GM12878 (cell line): ENCODE measurements around the gene NSMCE4A. TPM values are rescaled to one million over a fixed set of nuclear protein-coding genes. Genes with fewer than 3 reads are reported as not detected.

ENCODE experiments used
- ATAC-seq: fragments of 200-7000 bp; cut with Tn5 transposase; 3 replicates; pipeline ENCODE4 v1.9.1; 2020; ENCODE audit warnings: mild to moderate bottlenecking, moderate library complexity
- BruUV-seq: library from RNA; stranded (reverse); fragments of 400-500 nt; replicated peaks from 2 replicates; lab custom pipeline; 2021; lab: Mats Ljungman, UMichigan
- CTCF ChIA-PET: fragments of 300-600 bp; sonication (Branson Sonifier 250); formaldehyde crosslinking; extraction: SDS; loops from one replicate; lab custom pipeline; 2021; ENCODE audit warnings: inconsistent platforms; lab: Yijun Ruan, JAX
- POLR2A ChIA-PET: fragments of 350-600 bp; formaldehyde crosslinking; extraction: SDS; loops from one replicate; lab custom pipeline; 2021; ENCODE audit warnings: inconsistent platforms; lab: Charles Lee
- RAD21 ChIA-PET: fragments of 300-600 bp; sonication (Branson Sonifier 250); formaldehyde crosslinking; loops from one replicate; lab custom pipeline; 2023; ENCODE audit warnings: antibody characterized with exemption; ENCODE audit not compliant: unreplicated experiment; lab: Charles Lee
- SMC1A ChIA-PET: fragments of 300-600 bp; sonication (Branson Sonifier 250); formaldehyde crosslinking; loops from one replicate; lab custom pipeline; 2023; ENCODE audit not compliant: unreplicated experiment, uncharacterized antibody; lab: Charles Lee
- DNase-seq: peaks from one replicate; pipeline ENCODE4 v3.0.0-alpha.2; 2011; ENCODE audit warnings: low read depth, low spot score
- FAIRE-seq: peaks from 3 replicates; lab custom pipeline; 2011; peaks lifted over from hg19 to GRCh38; lab: Jason Lieb, UNC
- H2AFZ ChIP-seq: 2 replicates; pipeline ENCODE4 v1.6.0; 2011; ENCODE audit warnings: low read depth, low read length, control low read depth; ENCODE audit not compliant: control insufficient read depth
- H3K27ac ChIP-seq: 2 replicates; pipeline ENCODE4 v1.5.1; 2011; ENCODE audit warnings: control low read depth; ENCODE audit not compliant: control insufficient read depth, insufficient read depth
- H3K27me3 ChIP-seq, 2 experiments: replicated peaks in 1 of 2; 2 replicates each; pipeline versions ENCODE4 v1.6.0 to v1.6.1; 2011; ENCODE audit warnings: low read length in 1 of 2; ENCODE audit not compliant: control insufficient read depth in 2 of 2, insufficient read depth in 2 of 2
- H3K36me3 ChIP-seq, 2 experiments: 2 replicates each; pipeline ENCODE4 v1.5.1; 2011; ENCODE audit warnings: low read length in 1 of 2; ENCODE audit not compliant: control insufficient read depth in 2 of 2, insufficient read depth in 2 of 2
- H3K4me1 ChIP-seq: 2 replicates; pipeline ENCODE4 v1.6.1; 2011; ENCODE audit warnings: mild to moderate bottlenecking, low read length, moderate library complexity, mixed read lengths; ENCODE audit not compliant: control insufficient read depth, insufficient read depth
- H3K4me2 ChIP-seq: 2 replicates; pipeline ENCODE4 v1.6.0; 2011; ENCODE audit warnings: control low read depth; ENCODE audit not compliant: control insufficient read depth, insufficient read depth
- H3K4me3 ChIP-seq: fragments of 200-600 bp; sonication (generic); 2 replicates; pipeline ENCODE4 v1.5.1; 2016
- H3K79me2 ChIP-seq: 2 replicates; pipeline ENCODE4 v1.6.0; 2011; ENCODE audit warnings: low read length; ENCODE audit not compliant: control insufficient read depth, insufficient read depth
- H3K9ac ChIP-seq: 2 replicates; pipeline ENCODE4 v1.8.0; 2011; ENCODE audit warnings: low read length, control low read depth, mixed read lengths; ENCODE audit not compliant: control insufficient read depth, insufficient read depth
- H3K9me3 ChIP-seq: replicated peaks from 3 replicates; pipeline ENCODE4 v1.5.1; 2011; ENCODE audit warnings: mild to moderate bottlenecking, low read length; ENCODE audit not compliant: control insufficient read depth, insufficient read depth
- H4K20me1 ChIP-seq: 2 replicates; pipeline ENCODE4 v1.6.0; 2011; ENCODE audit not compliant: control insufficient read depth, insufficient read depth
- BHLHE40 ChIP-seq, 2 experiments: fragments of 450-650 bp in 1 of 2; IDR thresholded peaks; 2 replicates each; pipeline ENCODE4 v1.6.1; 2011 to 2017; ENCODE audit warnings: low read depth in 2 of 2, borderline replicate concordance in 1 of 2, improper control_type of control experiment in 1 of 2, low read length in 1 of 2, mild to moderate bottlenecking in 1 of 2
- CREM ChIP-seq: IDR thresholded peaks from 2 replicates; pipeline ENCODE4 v1.6.1; 2014; ENCODE audit warnings: antibody characterized with exemption, low read depth
- FOXK2 ChIP-seq: fragments of 450-650 bp; IDR thresholded peaks from 2 replicates; pipeline ENCODE4 v1.6.1; 2017; ENCODE audit warnings: mild to moderate bottlenecking, moderate library complexity
- GABPA ChIP-seq: IDR thresholded peaks from 2 replicates; pipeline ENCODE4 v1.6.1; 2014; ENCODE audit warnings: antibody characterized with exemption, low read depth, mild to moderate bottlenecking, inconsistent platforms
- MEF2A ChIP-seq: IDR thresholded peaks from 2 replicates; pipeline ENCODE4 v1.6.1; 2011; ENCODE audit warnings: low read depth, mild to moderate bottlenecking, low read length, moderate library complexity; ENCODE audit not compliant: insufficient read depth
- NFXL1 ChIP-seq: fragments of 450-650 bp; IDR thresholded peaks from 2 replicates; pipeline ENCODE4 v1.6.1; 2017; ENCODE audit warnings: antibody characterized with exemption, mild to moderate bottlenecking, borderline replicate concordance
- NFYB ChIP-seq: IDR thresholded peaks from 2 replicates; pipeline ENCODE4 v1.6.1; 2011; ENCODE audit warnings: low read depth, mild to moderate bottlenecking, low read length, improper control_type of control experiment, moderate library complexity; ENCODE audit not compliant: insufficient read depth
- POLR2AphosphoS5 ChIP-seq: IDR thresholded peaks from 2 replicates; pipeline ENCODE4 v1.6.1; 2011; ENCODE audit warnings: mild to moderate bottlenecking, low read length, inconsistent platforms
- RCOR1 ChIP-seq: conservative IDR thresholded peaks from 2 replicates; pipeline ENCODE4 v1.6.1; 2012; ENCODE audit warnings: low read depth, low read length, improper control_type of control experiment
- SREBF2 ChIP-seq: IDR thresholded peaks from 2 replicates; pipeline ENCODE4 v1.6.1; 2012; ENCODE audit warnings: mild to moderate bottlenecking, low read length
- TCF3 ChIP-seq: IDR thresholded peaks from 2 replicates; pipeline ENCODE4 v1.6.1; 2012; ENCODE audit warnings: low read depth, mild to moderate bottlenecking, low read length, borderline replicate concordance; ENCODE audit not compliant: insufficient read depth
- WGBS: methylation state at CpG from one replicate; pipeline ENCODE4 v1.1.6; 2016; ENCODE audit warnings: low lambda C conversion rate; ENCODE audit not compliant: insufficient replicate concordance, insufficient coverage; ENCODE audit errors: missing lambda C conversion rate; 5-methylcytosine and 5-hydroxymethylcytosine counted together
- in situ Hi-C: fragments of 300-500 bp; cut with MboI; formaldehyde crosslinking; loops from 9 replicates; pipeline ENCODE4 v1.14.3; 2018; ENCODE audit warnings: mixed read lengths
- intact Hi-C: fragments of 100-400 bp; cut with micrococcal nuclease; formaldehyde crosslinking; loops from one replicate; pipeline ENCODE4 v1.14.2; 2022; ENCODE audit not compliant: unreplicated experiment
- polyA plus RNA-seq, 11 experiments: library from polyadenylated mRNA; depleted of rRNA in 4 of 11; unstranded in 6 of 11; stranded (reverse) in 5 of 11; fragments of >200 nt; fragmentation: Nextera tagmentation in 4 of 11; fragmentation: Illumina TruSeq in 1 of 11; extraction: Ambion mirVana in 4 of 11; extraction: Trizol in 1 of 11; gene quantifications; 1 replicate in 1 of 11; 2 replicates in 10 of 11; pipeline versions ENCODE4 v1.2.1 to v1.2.3, GENCODE V29; 2011 to 2016; ENCODE audit warnings: inconsistent platforms in 2 of 11, missing spikeins in 2 of 11, low read depth in 1 of 11
- total RNA-seq, 4 experiments: library from RNA; depleted of rRNA in 3 of 4; stranded (reverse); fragments of >200 nt in 3 of 4; fragmentation: Illumina TruSeq in 1 of 4; extraction: Trizol in 1 of 4; gene quantifications; 2 replicates each; pipeline versions ENCODE4 v1.2.1 to v1.2.3, GENCODE V29; 2013 to 2021
- TF ChIP-seq, protein P1 (sequence below): fragments of 150-350 bp; IDR thresholded peaks from 2 replicates; pipeline ENCODE4 v1.6.1; 2016; ENCODE audit warnings: low read depth, low read length
- TF ChIP-seq, protein P2 (sequence below): IDR thresholded peaks from 2 replicates; pipeline ENCODE4 v1.6.1; 2012; ENCODE audit warnings: low read depth, low read length, improper control_type of control experiment

NSMCE4A gene
- total and polyA plus RNA-seq, 10 of the 15 experiments (the other 5 are each of a cell fraction or from before 2014, with no cell fraction given) = 14.2 to 105 (median 76.1) TPM

DNA sequence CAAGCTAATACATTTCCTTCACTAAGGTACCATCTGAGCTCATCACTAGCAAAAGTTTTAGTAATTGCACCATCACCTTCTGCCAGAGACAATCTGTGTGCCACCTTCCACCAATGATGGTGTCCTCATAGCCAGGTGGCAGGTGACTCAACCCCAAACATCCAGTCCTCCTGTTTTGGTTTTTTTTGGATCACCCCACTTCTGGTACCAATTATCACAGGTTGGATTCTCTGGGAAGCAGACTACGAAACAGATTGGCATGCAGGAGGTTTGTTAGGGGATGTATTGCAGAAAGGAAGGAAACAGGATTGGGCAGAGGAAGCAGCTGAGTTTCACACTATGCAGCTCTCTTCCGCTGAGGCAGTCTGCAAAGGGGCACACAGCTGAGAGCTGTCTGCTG, 9.4 kb upstream of the NSMCE4A start:
- Histone ChIP-seq H3K36me3 (no peaks in the 10 kb centered on the region), H3K9ac (no peak overlapping the region), H3K79me2 (no peaks in the 10 kb centered on the region), H3K27me3 (no peaks in the 10 kb centered on the region), H3K4me2 (no peak overlapping the region)
- FAIRE-seq = no peak
- POLR2A ChIA-PET = no interaction called here
- WGBS = 53% methylated on average over 2 of the region's 2 CpGs
- TF ChIP-seq, protein P1, sequence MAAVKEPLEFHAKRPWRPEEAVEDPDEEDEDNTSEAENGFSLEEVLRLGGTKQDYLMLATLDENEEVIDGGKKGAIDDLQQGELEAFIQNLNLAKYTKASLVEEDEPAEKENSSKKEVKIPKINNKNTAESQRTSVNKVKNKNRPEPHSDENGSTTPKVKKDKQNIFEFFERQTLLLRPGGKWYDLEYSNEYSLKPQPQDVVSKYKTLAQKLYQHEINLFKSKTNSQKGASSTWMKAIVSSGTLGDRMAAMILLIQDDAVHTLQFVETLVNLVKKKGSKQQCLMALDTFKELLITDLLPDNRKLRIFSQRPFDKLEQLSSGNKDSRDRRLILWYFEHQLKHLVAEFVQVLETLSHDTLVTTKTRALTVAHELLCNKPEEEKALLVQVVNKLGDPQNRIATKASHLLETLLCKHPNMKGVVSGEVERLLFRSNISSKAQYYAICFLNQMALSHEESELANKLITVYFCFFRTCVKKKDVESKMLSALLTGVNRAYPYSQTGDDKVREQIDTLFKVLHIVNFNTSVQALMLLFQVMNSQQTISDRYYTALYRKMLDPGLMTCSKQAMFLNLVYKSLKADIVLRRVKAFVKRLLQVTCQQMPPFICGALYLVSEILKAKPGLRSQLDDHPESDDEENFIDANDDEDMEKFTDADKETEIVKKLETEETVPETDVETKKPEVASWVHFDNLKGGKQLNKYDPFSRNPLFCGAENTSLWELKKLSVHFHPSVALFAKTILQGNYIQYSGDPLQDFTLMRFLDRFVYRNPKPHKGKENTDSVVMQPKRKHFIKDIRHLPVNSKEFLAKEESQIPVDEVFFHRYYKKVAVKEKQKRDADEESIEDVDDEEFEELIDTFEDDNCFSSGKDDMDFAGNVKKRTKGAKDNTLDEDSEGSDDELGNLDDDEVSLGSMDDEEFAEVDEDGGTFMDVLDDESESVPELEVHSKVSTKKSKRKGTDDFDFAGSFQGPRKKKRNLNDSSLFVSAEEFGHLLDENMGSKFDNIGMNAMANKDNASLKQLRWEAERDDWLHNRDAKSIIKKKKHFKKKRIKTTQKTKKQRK = no peak
- TF ChIP-seq, all 136 proteins: peak for 0
- ChIA-PET SMC1A (interaction anchor here (0.5 kb wide), 1 partner anchor 530 kb away, joined by 3 read pairs; no protein-coding TSS in a partner anchor), RAD21 (no interaction called here), CTCF (no interaction called here)
- H3K27ac ChIP-seq = no peak overlapping the region
- no peak for ATAC-seq
- BruUV-seq = no TSS peak
- DNase-seq = no peak
- no peaks in the 10 kb centered on the region for H3K4me1 ChIP-seq
- no peaks in the 10 kb centered on the region for H4K20me1 ChIP-seq
- H2AFZ ChIP-seq = no peak overlapping the region
- H3K4me3 ChIP-seq = no peak overlapping the region
- peaks cover 2% of the 10 kb centered on the region; the same call in 2 of the 3 replicates for H3K9me3 ChIP-seq
- in situ Hi-C loops = no loop called here
- intact Hi-C loops = no loop called here

DNA sequence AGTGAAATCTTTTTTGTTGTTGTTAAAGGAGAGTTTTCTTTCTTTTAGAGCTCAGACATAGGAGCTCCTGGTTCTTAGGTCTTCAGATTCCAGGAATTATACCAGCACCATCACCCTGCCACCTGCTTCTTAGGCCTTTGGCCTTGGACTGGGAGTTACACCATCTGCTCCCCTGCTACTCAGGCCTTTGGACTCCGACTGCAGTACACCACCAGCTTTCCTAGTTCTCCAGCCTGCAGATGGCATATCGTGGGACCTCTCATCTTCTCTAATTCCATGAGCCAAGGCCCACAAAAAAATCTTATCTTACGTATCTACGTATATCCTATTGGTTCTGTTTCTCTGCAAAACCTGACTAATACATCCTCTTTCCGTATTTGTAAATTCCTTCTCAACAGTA, 8.8 kb upstream of the NSMCE4A start:
- Histone ChIP-seq H3K79me2 (no peaks in the 10 kb centered on the region), H3K27ac (no peak overlapping the region), H3K27me3 (no peaks in the 10 kb centered on the region), H3K9ac (no peak overlapping the region), H4K20me1 (no peaks in the 10 kb centered on the region), H3K4me3 (no peak overlapping the region), H3K36me3 (no peaks in the 10 kb centered on the region), H2AFZ (no peak overlapping the region), H3K4me1 (no peaks in the 10 kb centered on the region), H3K4me2 (no peak overlapping the region), H3K9me3 (peaks cover 2% of the 10 kb centered on the region; the same call in 2 of the 3 replicates)
- ChIA-PET POLR2A (interaction anchor here (0.7 kb wide), 1 partner anchor 28 kb away, joined by 4 read pairs; no protein-coding TSS in a partner anchor), CTCF (no interaction called here), RAD21 (interaction anchor here (0.6 kb wide), 1 partner anchor 160 kb away, joined by 3 read pairs; no protein-coding TSS in a partner anchor), SMC1A (no interaction called here)
- intact Hi-C loops (no loop called here), in situ Hi-C loops (no loop called here)
- no peak for DNase-seq
- WGBS = 55% methylated on average over 5 of the region's 5 CpGs
- no peak for ATAC-seq
- no TSS peak for BruUV-seq
- no peak for FAIRE-seq
- TF ChIP-seq MEF2A (no peak), GABPA (no peak), BHLHE40 (IDR thresholded peaks at IDR 0.05; ENCODE audit: borderline replicate concordance in 1 of 2, low read depth in 2 of 2, low read length in 1 of 2) (no peak), SREBF2 (no peak), POLR2AphosphoS5 (no peak), CREM (no peak), RCOR1 (no peak), NFXL1 (no peak), TCF3 (no peak), FOXK2 (no peak), NFYB (no peak)
- TF ChIP-seq, protein P2, sequence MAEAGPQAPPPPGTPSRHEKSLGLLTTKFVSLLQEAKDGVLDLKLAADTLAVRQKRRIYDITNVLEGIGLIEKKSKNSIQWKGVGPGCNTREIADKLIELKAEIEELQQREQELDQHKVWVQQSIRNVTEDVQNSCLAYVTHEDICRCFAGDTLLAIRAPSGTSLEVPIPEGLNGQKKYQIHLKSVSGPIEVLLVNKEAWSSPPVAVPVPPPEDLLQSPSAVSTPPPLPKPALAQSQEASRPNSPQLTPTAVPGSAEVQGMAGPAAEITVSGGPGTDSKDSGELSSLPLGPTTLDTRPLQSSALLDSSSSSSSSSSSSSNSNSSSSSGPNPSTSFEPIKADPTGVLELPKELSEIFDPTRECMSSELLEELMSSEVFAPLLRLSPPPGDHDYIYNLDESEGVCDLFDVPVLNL = no peak
